B cell (primary cell): ENCODE results near the gene DAB1. TPM values are rescaled to one million over a fixed set of nuclear protein-coding genes. Genes with fewer than 3 reads are reported as not detected.

Experiments used
- ATAC-seq: fragments of 200-7000 bp; cut with Tn5 transposase; one replicate; pipeline ENCODE4 v1.10.0; 2021; ENCODE audit warnings: low read depth, mild to moderate bottlenecking, moderate number of reproducible peaks, moderate library complexity
- CTCF ChIA-PET: fragments of 350-600 bp; sonication (Branson Sonifier 250); formaldehyde crosslinking; loops from one replicate; lab custom pipeline; 2021; ENCODE audit warnings: antibody characterized with exemption, inconsistent platforms; lab: Charles Lee
- POLR2A ChIA-PET: fragments of 350-600 bp; sonication (Branson Sonifier 250); formaldehyde crosslinking; loops from one replicate; lab custom pipeline; 2021; ENCODE audit warnings: antibody characterized with exemption; lab: Charles Lee
- DNase-seq: peaks from one replicate; pipeline ENCODE4 v3.0.0; 2013
- H2AFZ ChIP-seq: 2 replicates; pipeline ENCODE4 v1.6.1; 2012; ENCODE audit warnings: mild to moderate bottlenecking, low read depth, low read length; ENCODE audit not compliant: insufficient read depth, poor library complexity, severe bottlenecking
- H3K27ac ChIP-seq, 2 donors: 1 replicate in 1 of 2; 2 replicates in 1 of 2; pipeline ENCODE4 v1.5.1; 2012 to 2013; ENCODE audit warnings: low read length in 2 of 2, mild to moderate bottlenecking in 2 of 2, moderate library complexity in 1 of 2
- H3K27me3 ChIP-seq, 4 experiments: fragments of 200-600 bp in 1 of 4; sonication (generic) in 1 of 4; replicated peaks in 1 of 4; 1 replicate in 2 of 4; 2 replicates in 2 of 4; pipeline versions ENCODE4 v1.6.1 to v1.7.0; 2013 to 2016; ENCODE audit warnings: low read length in 3 of 4, mild to moderate bottlenecking in 2 of 4, mixed read lengths in 1 of 4, moderate library complexity in 1 of 4; ENCODE audit not compliant: insufficient read depth in 4 of 4, control insufficient read depth in 3 of 4; ENCODE audit errors: control extremely low read depth in 1 of 4
- H3K36me3 ChIP-seq, 2 experiments: replicated peaks in 1 of 2; 1 replicate in 1 of 2; 2 replicates in 1 of 2; pipeline versions ENCODE4 v1.6.1 to v1.7.1; 2013; ENCODE audit warnings: low read length in 1 of 2; ENCODE audit not compliant: insufficient read depth in 2 of 2, control insufficient read depth in 1 of 2; ENCODE audit errors: control extremely low read depth in 1 of 2, extremely low read depth in 1 of 2
- H3K4me1 ChIP-seq, 2 donors: fragments of 200-600 bp in 1 of 2; sonication (generic) in 1 of 2; 1 replicate in 1 of 2; 2 replicates in 1 of 2; pipeline versions ENCODE4 v1.5.1 to v1.6.1; 2013 to 2017; ENCODE audit warnings: low read length in 2 of 2; ENCODE audit not compliant: control insufficient read depth in 2 of 2, insufficient read depth in 2 of 2
- H3K4me2 ChIP-seq: replicated peaks from 2 replicates; pipeline ENCODE3; 2012; ENCODE audit warnings: mild to moderate bottlenecking, low read depth, low read length; ENCODE audit not compliant: poor library complexity, severe bottlenecking
- H3K4me3 ChIP-seq, 5 experiments: fragments of 200-600 bp in 1 of 5; sonication (generic) in 1 of 5; 1 replicate in 3 of 5; 2 replicates in 2 of 5; pipeline versions ENCODE4 v1.5.1 to v1.7.0; 2011 to 2016; ENCODE audit warnings: low read length in 4 of 5, mild to moderate bottlenecking in 4 of 5, low read depth in 2 of 5, control low read depth in 1 of 5, moderate library complexity in 1 of 5; ENCODE audit not compliant: insufficient read depth in 1 of 5; ENCODE audit errors: control extremely low read depth in 1 of 5, extremely low read depth in 1 of 5
- H3K79me2 ChIP-seq: fragments of 200-600 bp; sonication (generic); one replicate; pipeline ENCODE4 v1.6.0; 2016; ENCODE audit warnings: low read length; ENCODE audit not compliant: control insufficient read depth, insufficient read depth
- H3K9ac ChIP-seq: fragments of 200-600 bp; sonication (generic); 2 replicates; pipeline ENCODE4 v1.6.1; 2017; ENCODE audit warnings: mild to moderate bottlenecking, low read length, moderate library complexity
- H3K9me3 ChIP-seq, 3 donors: one replicate each; pipeline versions ENCODE4 v1.6.1 to v1.7.1; 2013; ENCODE audit warnings: low read length in 2 of 3; ENCODE audit not compliant: control insufficient read depth in 2 of 3, insufficient read depth in 1 of 3; ENCODE audit errors: control extremely low read depth in 1 of 3
- H4K20me1 ChIP-seq: 2 replicates; pipeline ENCODE4 v1.6.0; 2012; ENCODE audit warnings: mild to moderate bottlenecking, low read length; ENCODE audit not compliant: insufficient read depth, control insufficient read depth, poor library complexity, severe bottlenecking
- H3K27ac Mint-ChIP-seq: one replicate; pipeline ENCODE4 v1.8.0; 2021; ENCODE audit warnings: mixed read lengths
- H3K27me3 Mint-ChIP-seq: one replicate; pipeline ENCODE4 v1.8.0; 2021; ENCODE audit warnings: mixed read lengths
- H3K4me1 Mint-ChIP-seq: one replicate; pipeline ENCODE4 v1.8.0; 2021; ENCODE audit warnings: mixed read lengths
- H3K4me3 Mint-ChIP-seq: one replicate; pipeline ENCODE4 v1.8.0; 2021; ENCODE audit warnings: mixed read lengths
- H3K9me3 Mint-ChIP-seq: one replicate; pipeline ENCODE4 v1.8.0; 2022; ENCODE audit warnings: mixed read lengths; ENCODE audit not compliant: insufficient read depth
- EZH2 ChIP-seq: IDR thresholded peaks from 2 replicates; pipeline ENCODE4 v1.6.1; 2012; ENCODE audit warnings: borderline replicate concordance, low read depth, mild to moderate bottlenecking, moderate library complexity, low read length; ENCODE audit not compliant: insufficient read depth, poor library complexity, severe bottlenecking
- WGBS: methylation state at CpG from one replicate; pipeline ENCODE4 v1.1.5; 2013; ENCODE audit warnings: missing lambda C conversion rate; ENCODE audit not compliant: insufficient coverage; 5-methylcytosine and 5-hydroxymethylcytosine counted together
- intact Hi-C: fragments of 100-400 bp; cut with micrococcal nuclease; formaldehyde crosslinking; loops from one replicate; pipeline ENCODE4 v1.10.0; 2022
- polyA plus RNA-seq: library from polyadenylated mRNA; depleted of rRNA; stranded (reverse); fragments of >200 nt; gene quantifications from 2 replicates; pipeline ENCODE4 v1.2.3, GENCODE V29; 2012
- total RNA-seq, 2 donors: library from RNA; stranded (reverse); fragments of 120-200 nt in 1 of 2; gene quantifications; 1 replicate in 1 of 2; 2 replicates in 1 of 2; pipeline versions ENCODE4 v1.2.3 to v1.2.4, GENCODE V29; 2013 to 2022
- TF ChIP-seq, protein P1 (sequence below): fragments of 200-600 bp; IDR thresholded peaks from one replicate; pipeline ENCODE4 v1.8.0; 2022; ENCODE audit warnings: antibody characterized with exemption, mild to moderate bottlenecking

Gene DAB1
- total and polyA plus RNA-seq, 2 donors (not counting 1 experiment from before 2014, with no cell fraction given): not detected

DNA sequence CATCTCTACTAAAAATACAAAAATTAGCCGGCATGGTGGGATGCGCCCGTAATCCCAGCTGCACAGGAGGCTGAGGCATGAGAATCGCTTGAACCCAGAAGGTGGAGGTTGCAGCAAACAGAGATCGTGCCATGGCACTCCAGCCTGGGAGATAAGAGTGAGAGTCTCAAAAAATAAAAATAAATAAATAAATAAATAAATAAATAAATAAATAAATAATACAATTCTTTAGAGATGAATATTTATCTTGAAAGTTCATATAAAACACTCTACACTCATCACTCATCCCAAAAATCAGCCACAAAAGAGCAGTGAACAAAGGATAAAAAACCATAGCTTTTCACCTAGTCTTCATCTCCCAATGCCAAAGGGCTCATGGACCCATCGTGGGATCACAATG lies 295.9 kb downstream of the DAB1 start:
- H3K4me1 Mint-ChIP-seq: no peaks in the 10 kb centered on the region
- H3K79me2 ChIP-seq: no peaks in the 10 kb centered on the region
- no peaks in the 10 kb centered on the region for H3K4me1 ChIP-seq
- 100% methylated on average over 1 of the region's 6 CpGs for WGBS
- intact Hi-C loops: no loop called here
- H2AFZ ChIP-seq: no peak overlapping the region
- no peaks in the 10 kb centered on the region for H3K36me3 ChIP-seq
- peaks cover 3% of the 10 kb centered on the region for H3K27me3 Mint-ChIP-seq
- H3K27ac ChIP-seq: no peak overlapping the region
- no peak for DNase-seq
- H3K9me3 Mint-ChIP-seq: no peaks in the 10 kb centered on the region
- H3K27me3 ChIP-seq: no peaks in the 10 kb centered on the region
- H3K4me2 ChIP-seq: no peak overlapping the region
- no peak overlapping the region for H3K4me3 ChIP-seq
- no peaks in the 10 kb centered on the region for H3K9me3 ChIP-seq
- CTCF ChIA-PET: no interaction called here
- TF ChIP-seq, protein P1, sequence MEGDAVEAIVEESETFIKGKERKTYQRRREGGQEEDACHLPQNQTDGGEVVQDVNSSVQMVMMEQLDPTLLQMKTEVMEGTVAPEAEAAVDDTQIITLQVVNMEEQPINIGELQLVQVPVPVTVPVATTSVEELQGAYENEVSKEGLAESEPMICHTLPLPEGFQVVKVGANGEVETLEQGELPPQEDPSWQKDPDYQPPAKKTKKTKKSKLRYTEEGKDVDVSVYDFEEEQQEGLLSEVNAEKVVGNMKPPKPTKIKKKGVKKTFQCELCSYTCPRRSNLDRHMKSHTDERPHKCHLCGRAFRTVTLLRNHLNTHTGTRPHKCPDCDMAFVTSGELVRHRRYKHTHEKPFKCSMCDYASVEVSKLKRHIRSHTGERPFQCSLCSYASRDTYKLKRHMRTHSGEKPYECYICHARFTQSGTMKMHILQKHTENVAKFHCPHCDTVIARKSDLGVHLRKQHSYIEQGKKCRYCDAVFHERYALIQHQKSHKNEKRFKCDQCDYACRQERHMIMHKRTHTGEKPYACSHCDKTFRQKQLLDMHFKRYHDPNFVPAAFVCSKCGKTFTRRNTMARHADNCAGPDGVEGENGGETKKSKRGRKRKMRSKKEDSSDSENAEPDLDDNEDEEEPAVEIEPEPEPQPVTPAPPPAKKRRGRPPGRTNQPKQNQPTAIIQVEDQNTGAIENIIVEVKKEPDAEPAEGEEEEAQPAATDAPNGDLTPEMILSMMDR: no peak
- TF ChIP-seq EZH2: no peak
- no peak overlapping the region for H3K4me3 Mint-ChIP-seq
- H4K20me1 ChIP-seq: no peaks in the 10 kb centered on the region
- H3K27ac Mint-ChIP-seq: no peak overlapping the region
- POLR2A ChIA-PET: no interaction called here
- H3K9ac ChIP-seq: no peak overlapping the region
- no peak for ATAC-seq

DNA sequence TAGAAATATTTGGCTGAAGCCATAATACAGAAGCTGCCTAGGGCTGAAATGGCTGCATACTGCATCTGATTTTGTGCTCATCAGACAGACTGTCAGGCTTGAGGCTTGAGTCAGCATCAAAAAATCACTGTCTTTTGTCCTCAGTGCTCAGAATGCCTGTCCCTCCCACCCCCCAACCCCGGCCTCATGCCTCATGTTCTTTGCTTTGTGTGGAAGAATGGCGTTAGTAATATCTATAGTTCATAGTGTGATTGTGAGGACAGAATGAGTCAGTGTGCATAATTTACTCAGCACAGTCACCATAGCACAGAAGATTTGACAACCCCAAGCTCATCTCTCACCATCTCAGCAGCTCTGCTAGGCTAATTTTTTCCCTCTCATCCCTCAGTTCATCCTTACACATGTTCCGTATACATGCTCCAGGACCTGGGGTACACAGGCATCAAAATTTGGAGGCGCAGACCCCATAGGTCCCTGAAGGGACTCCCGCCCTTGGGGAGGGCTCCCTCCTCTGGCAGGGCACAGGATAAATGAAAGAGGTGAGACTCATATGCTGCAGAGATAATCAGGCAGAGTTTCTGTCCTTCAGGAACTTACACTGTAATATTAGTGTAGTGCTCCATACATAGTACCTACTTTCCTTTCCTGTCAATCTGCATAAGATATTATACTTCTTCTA lies 299.0 kb downstream of the DAB1 start:
- Mint-ChIP-seq H3K27ac (no peak overlapping the region), H3K4me1 (no peaks in the 10 kb centered on the region), H3K27me3 (peaks cover 3% of the 10 kb centered on the region), H3K4me3 (no peak overlapping the region), H3K9me3 (no peaks in the 10 kb centered on the region)
- no peaks in the 10 kb centered on the region for H3K27me3 ChIP-seq
- H2AFZ ChIP-seq: no peak overlapping the region
- 93% methylated on average over 3 of the region's 5 CpGs for WGBS
- TF ChIP-seq EZH2: no peak
- TF ChIP-seq, protein P1: no peak
- no peak overlapping the region for H3K27ac ChIP-seq
- no peak overlapping the region for H3K9ac ChIP-seq
- H3K36me3 ChIP-seq: no peaks in the 10 kb centered on the region
- no peaks in the 10 kb centered on the region for H3K4me1 ChIP-seq
- H3K9me3 ChIP-seq: no peaks in the 10 kb centered on the region
- no peak for ATAC-seq
- no peak overlapping the region for H3K4me3 ChIP-seq
- H3K4me2 ChIP-seq: no peak overlapping the region
- CTCF ChIA-PET: no interaction called here
- no peaks in the 10 kb centered on the region for H4K20me1 ChIP-seq
- DNase-seq: no peak
- H3K79me2 ChIP-seq: no peaks in the 10 kb centered on the region
- intact Hi-C loops: no loop called here
- POLR2A ChIA-PET: no interaction called here
